A172 (cell line): Measurements from ENCODE around the gene CD34. TPM values are rescaled to one million over a fixed set of nuclear protein-coding genes. Genes with fewer than 3 reads are reported as not detected.

Experiments
- DNase-seq: peaks from one replicate; pipeline ENCODE4 v3.0.0-alpha.2; 2015; ENCODE audit warnings: low spot score
- total RNA-seq: library from RNA; depleted of rRNA; stranded (reverse); fragments of >200 nt; shearing (Covaris generic); gene quantifications from 2 replicates; pipeline ENCODE4 v1.2.3, GENCODE V29; 2014; rRNA removed

The CD34 gene
- total RNA-seq, 1 experiment from 2014 or later, result 0.76 TPM

- DNase-seq, result no peak
These were observed 78.1 kb downstream of the CD34 start for GRCh38 chr1:207832796-207833195.

GRCh38 chr1:207831517-207832327, 79.2 kb downstream of the CD34 start:
- peak; percentile 50 for DNase-seq

Other genes starting within 250 kb of the CD34 start
- gene CD46, start 159.1 kb downstream of the CD34 start, total RNA-seq, result 134 and 148 TPM in 2 replicates